AML-193 (cell line): ENCODE results near the gene RFX2.
"Not testable (repeated sequence)": the region's sequence is repeated elsewhere in the genome, so short reads cannot be mapped to it uniquely, and the experiment has no call there.

Experiments used
- DNase-seq, 2 experiments: peaks; one replicate each; lab custom pipeline; 2025; lab: John Stamatoyannopoulos, UW

The RFX2 gene

GRCh38 chr19:5971714-5972354 lies 138.5 kb downstream of the RFX2 start:
- no peak for DNase-seq

- DNase-seq: no peak
Observed at GRCh38 chr19:5969476-5969875, 140.8 kb downstream of the RFX2 start.

GRCh38 chr19:5968431-5969373 lies 141.6 kb downstream of the RFX2 start:
- DNase-seq: no peak

GRCh38 chr19:5967994-5968430 lies 142.3 kb downstream of the RFX2 start:
- DNase-seq: peak; percentile 24 to 33

GRCh38 chr19:5967571-5967970 lies 142.7 kb downstream of the RFX2 start:
- no peak for DNase-seq

GRCh38 chr19:5966941-5967340 lies 143.4 kb downstream of the RFX2 start:
- no peak for DNase-seq

- no peak for DNase-seq
Observed at GRCh38 chr19:5966215-5966614, 144.1 kb downstream of the RFX2 start.

- no peak for DNase-seq
Observed at GRCh38 chr19:5964816-5965565, 145.3 kb downstream of the RFX2 start.

- no peak for DNase-seq
Observed at GRCh38 chr19:5963855-5964254, 146.4 kb downstream of the RFX2 start.

GRCh38 chr19:5963259-5963658 lies 147.0 kb downstream of the RFX2 start:
- not testable (repeated sequence) for DNase-seq

- no peak for DNase-seq
Observed at GRCh38 chr19:5961969-5962945, 148.0 kb downstream of the RFX2 start.

- DNase-seq: not testable (repeated sequence)
Observed at GRCh38 chr19:5961641-5961968, 148.7 kb downstream of the RFX2 start.

- no peak for DNase-seq
Observed at GRCh38 chr19:5960005-5961001, 150.0 kb downstream of the RFX2 start.

- no peak for DNase-seq
Observed at GRCh38 chr19:5959260-5960004, 150.9 kb downstream of the RFX2 start.

- DNase-seq: no peak
Observed at GRCh38 chr19:5958851-5959122, 151.5 kb downstream of the RFX2 start.

GRCh38 chr19:5958074-5958850 lies 152.0 kb downstream of the RFX2 start:
- no peak for DNase-seq

GRCh38 chr19:5957170-5957569 lies 153.1 kb downstream of the RFX2 start:
- no peak for DNase-seq

GRCh38 chr19:5956728-5957127 lies 153.6 kb downstream of the RFX2 start:
- DNase-seq: no peak

GRCh38 chr19:5956323-5956722 lies 154.0 kb downstream of the RFX2 start:
- no peak for DNase-seq
